ENCODE measurements around the gene GMIP. TPM values are rescaled to one million over a fixed set of nuclear protein-coding genes. Genes with fewer than 3 reads are reported as not detected.

The GMIP gene
- total RNA-seq, 4 donors from 2014 or later, result 6.9 to 15.9 (median 7.5) TPM

GRCh38 chr19:19634516-19635312 is 8.7 kb downstream of the GMIP start:
- Histone ChIP-seq H3K27me3 (no peaks in the 10 kb centered on the region), H3K4me3 (no peak overlapping the region), H3K27ac (replicated peaks in 1 of 4) (no peak overlapping the region), H3K36me3 (peaks cover 3 to 54% (median 20%) of the 10 kb centered on the region in 4 donors), H3K4me1 (no peaks in the 10 kb centered on the region), H3K9me3 (no peaks in the 10 kb centered on the region)
- DNase-seq (ENCODE audit: extremely low spot score), result no peak
- TF ChIP-seq CTCF (IDR thresholded peaks at IDR 0.05) (no peak), EP300 (IDR thresholded peaks at IDR 0.05) (no peak), POLR2AphosphoS5 (IDR thresholded peaks at IDR 0.05) (no peak), POLR2A (IDR thresholded peaks at IDR 0.05; ENCODE audit: low read depth) (no peak)
- intact Hi-C loops (cut with DNase I), result no loop called here
- WGBS, result 93% methylated on average over 32 of the region's 36 CpGs

- TF ChIP-seq EP300 (IDR thresholded peaks at IDR 0.05) (no peak), CTCF (IDR thresholded peaks at IDR 0.05) (no peak), POLR2AphosphoS5 (IDR thresholded peaks at IDR 0.05) (no peak), POLR2A (IDR thresholded peaks at IDR 0.05; ENCODE audit: low read depth) (no peak)
- H3K27ac ChIP-seq (replicated peaks in 1 of 4), result no peak overlapping the region
- H3K4me1 ChIP-seq, result peaks cover 0 to under 1% (median under 1%) of the 10 kb centered on the region in 4 donors
- intact Hi-C loops (cut with DNase I), result no loop called here
- WGBS, result 94% methylated on average over 17 of the region's 22 CpGs
- DNase-seq (ENCODE audit: extremely low spot score), result no peak
- H3K9me3 ChIP-seq, result no peaks in the 10 kb centered on the region
- peaks cover 0 to under 1% (median under 1%) of the 10 kb centered on the region in 4 donors for H3K27me3 ChIP-seq
- peaks cover 3 to 54% (median 21%) of the 10 kb centered on the region in 4 donors for H3K36me3 ChIP-seq
- no peak overlapping the region for H3K4me3 ChIP-seq
These were observed 9.5 kb downstream of the GMIP start for GRCh38 chr19:19633711-19634515.

DNA sequence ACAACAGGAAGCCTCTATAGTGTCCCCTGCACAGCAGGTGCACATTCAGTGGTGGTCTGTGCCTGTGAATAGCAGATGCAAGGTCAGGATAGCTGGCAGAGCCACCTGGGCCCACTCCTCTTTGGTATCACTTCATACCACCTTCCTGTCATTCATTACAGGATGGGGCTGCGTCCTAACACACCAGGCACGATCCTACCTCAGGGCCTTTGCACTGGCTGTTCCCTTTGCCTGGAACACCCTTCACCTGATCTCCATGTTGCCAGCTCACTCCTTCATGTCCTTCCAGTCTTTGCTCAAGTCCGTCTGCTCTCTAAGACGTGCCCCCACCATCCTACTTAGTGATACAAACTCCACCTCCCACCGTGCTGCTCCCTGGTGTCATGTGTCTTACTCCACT is 10.8 kb downstream of the GMIP start:
- Histone ChIP-seq H3K4me1 (peaks cover 11 to 13% (median 12%) of the 10 kb centered on the region in 4 donors), H3K9me3 (no peaks in the 10 kb centered on the region), H3K27me3 (peaks cover 0 to 13% (median 9%) of the 10 kb centered on the region in 4 donors), H3K4me3 (no peak overlapping the region), H3K27ac (replicated peaks in 1 of 4) (no peak overlapping the region), H3K36me3 (peaks cover 3 to 47% (median 21%) of the 10 kb centered on the region in 4 donors)
- DNase-seq (ENCODE audit: extremely low spot score), result no peak
- TF ChIP-seq POLR2A (IDR thresholded peaks at IDR 0.05; ENCODE audit: low read depth) (no peak), CTCF (IDR thresholded peaks at IDR 0.05) (no peak), POLR2AphosphoS5 (IDR thresholded peaks at IDR 0.05) (no peak), EP300 (IDR thresholded peaks at IDR 0.05) (no peak)
- intact Hi-C loops (cut with DNase I), result no loop called here
- WGBS, result 81% methylated on average over 5 of the region's 5 CpGs

GRCh38 chr19:19631346-19631745 is 12.1 kb downstream of the GMIP start:
- intact Hi-C loops (cut with DNase I), result no loop called here
- no peak overlapping the region for H3K27ac ChIP-seq (replicated peaks in 1 of 4)
- WGBS, result 92% methylated on average over 2 of the region's 7 CpGs
- no peak overlapping the region for H3K4me3 ChIP-seq
- peaks cover 14 to 19% (median 17%) of the 10 kb centered on the region in 4 donors for H3K4me1 ChIP-seq
- TF ChIP-seq EP300 (IDR thresholded peaks at IDR 0.05) (no peak), POLR2AphosphoS5 (IDR thresholded peaks at IDR 0.05) (no peak), POLR2A (IDR thresholded peaks at IDR 0.05; ENCODE audit: low read depth) (no peak), CTCF (IDR thresholded peaks at IDR 0.05) (no peak)
- H3K9me3 ChIP-seq, result no peaks in the 10 kb centered on the region
- peaks cover 0 to 26% (median 10%) of the 10 kb centered on the region in 4 donors for H3K27me3 ChIP-seq
- DNase-seq (ENCODE audit: extremely low spot score), result no peak
- peaks cover 3 to 33% (median 21%) of the 10 kb centered on the region in 4 donors for H3K36me3 ChIP-seq

All from esophagus muscularis mucosa (tissue), 4 donors.